Measurements from ENCODE around the gene ANKRA2. TPM values are rescaled to one million over a fixed set of nuclear protein-coding genes. Genes with fewer than 3 reads are reported as not detected.

The ANKRA2 gene
- total RNA-seq, 4 donors from 2014 or later: 19.4 to 56.1 (median 27.6) TPM

DNA sequence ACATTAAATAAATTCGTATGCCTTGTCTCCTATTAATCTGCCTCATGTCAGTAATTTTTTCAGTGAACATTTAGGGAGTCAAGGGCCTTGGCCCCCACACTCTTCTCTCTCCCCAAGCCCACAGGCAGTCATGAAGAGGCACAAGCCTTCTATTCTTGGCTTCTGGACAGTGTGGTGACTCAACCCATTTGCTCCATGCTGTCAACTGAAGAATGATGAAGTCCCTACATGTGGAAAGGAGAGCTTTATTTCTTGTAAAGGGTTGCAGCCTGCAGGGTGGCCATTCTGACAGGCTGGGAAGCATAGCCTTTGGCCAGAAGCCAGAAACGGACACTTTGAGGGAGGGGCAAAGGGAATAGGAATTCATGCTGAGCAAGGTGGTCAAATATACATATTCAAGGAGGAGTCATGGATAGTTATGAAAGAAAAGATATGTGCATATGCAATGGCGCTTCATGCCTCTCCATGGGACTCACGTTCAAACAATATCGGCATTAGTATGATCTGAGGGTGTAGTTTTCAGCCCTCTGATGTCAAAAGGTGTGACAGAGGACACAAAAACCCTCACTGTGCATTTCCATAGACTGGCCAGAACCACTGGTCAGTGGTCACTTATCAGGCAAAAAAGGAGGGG is 31.3 kb downstream of the ANKRA2 start:
- no peak overlapping the region for H3K4me3 ChIP-seq (ENCODE audit: low read depth, poor library complexity, severe bottlenecking)
- intact Hi-C loops (cut with DNase I; ENCODE audit: low total_unique reads): no loop called here
- DNase-seq (ENCODE audit: low spot score in 2 of 2): no peak
- WGBS, 2 donors: 85% methylated on average over 5 of the region's 5 CpGs
- TF ChIP-seq, protein P1, sequence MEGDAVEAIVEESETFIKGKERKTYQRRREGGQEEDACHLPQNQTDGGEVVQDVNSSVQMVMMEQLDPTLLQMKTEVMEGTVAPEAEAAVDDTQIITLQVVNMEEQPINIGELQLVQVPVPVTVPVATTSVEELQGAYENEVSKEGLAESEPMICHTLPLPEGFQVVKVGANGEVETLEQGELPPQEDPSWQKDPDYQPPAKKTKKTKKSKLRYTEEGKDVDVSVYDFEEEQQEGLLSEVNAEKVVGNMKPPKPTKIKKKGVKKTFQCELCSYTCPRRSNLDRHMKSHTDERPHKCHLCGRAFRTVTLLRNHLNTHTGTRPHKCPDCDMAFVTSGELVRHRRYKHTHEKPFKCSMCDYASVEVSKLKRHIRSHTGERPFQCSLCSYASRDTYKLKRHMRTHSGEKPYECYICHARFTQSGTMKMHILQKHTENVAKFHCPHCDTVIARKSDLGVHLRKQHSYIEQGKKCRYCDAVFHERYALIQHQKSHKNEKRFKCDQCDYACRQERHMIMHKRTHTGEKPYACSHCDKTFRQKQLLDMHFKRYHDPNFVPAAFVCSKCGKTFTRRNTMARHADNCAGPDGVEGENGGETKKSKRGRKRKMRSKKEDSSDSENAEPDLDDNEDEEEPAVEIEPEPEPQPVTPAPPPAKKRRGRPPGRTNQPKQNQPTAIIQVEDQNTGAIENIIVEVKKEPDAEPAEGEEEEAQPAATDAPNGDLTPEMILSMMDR (IDR thresholded peaks at IDR 0.05): no peak
- TF ChIP-seq POLR2A (IDR thresholded peaks at IDR 0.05): no peak

DNA sequence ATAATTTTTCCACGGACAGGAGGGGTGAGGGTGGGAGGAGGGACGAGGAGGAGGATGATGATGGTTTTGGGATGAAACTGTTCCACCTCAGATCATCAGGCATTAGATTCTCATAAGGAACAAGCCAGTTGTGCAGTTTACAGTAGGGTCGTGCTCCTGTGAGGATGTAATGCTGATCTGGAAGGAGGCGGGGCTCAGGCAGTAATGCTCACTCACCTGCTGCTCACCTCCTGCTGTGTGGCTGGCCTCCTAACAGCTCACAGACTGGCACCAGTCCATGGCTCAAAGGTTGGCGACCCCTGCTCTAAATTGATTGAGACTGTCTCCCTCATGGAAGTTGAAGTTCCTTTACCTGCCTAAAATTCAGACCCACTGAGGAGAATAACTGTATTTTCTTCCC is 33.2 kb downstream of the ANKRA2 start:
- H3K4me3 ChIP-seq (ENCODE audit: low read depth, poor library complexity, severe bottlenecking): no peak overlapping the region

DNA sequence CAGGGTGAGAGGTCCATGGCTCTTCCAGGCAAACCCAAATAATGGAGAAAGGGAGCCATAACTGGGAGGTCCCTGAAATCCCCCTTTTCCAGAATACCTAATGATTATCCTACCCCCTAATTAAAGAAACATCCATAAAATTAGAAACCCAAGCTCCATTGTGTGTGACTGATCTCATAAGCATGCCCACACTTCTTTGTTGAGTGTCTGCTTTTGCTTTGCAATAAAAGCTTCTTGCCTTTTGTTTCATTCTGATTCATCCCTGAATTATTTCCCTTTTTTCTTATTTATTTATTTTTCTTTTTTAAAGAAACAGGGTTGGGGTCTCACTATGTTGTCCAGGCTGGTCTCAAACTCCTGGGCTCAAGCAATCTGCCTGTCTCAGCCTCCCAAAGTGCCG is 34.1 kb downstream of the ANKRA2 start:
- intact Hi-C loops (cut with DNase I; ENCODE audit: low total_unique reads): no loop called here
- H3K4me3 ChIP-seq (ENCODE audit: low read depth, poor library complexity, severe bottlenecking): no peak overlapping the region
- no peak for TF ChIP-seq POLR2A (IDR thresholded peaks at IDR 0.05)
- TF ChIP-seq, protein P1 (IDR thresholded peaks at IDR 0.05): no peak
- 91 to 93% methylated on average over 1 of the region's 1 CpG for WGBS, 2 donors
- no peak for DNase-seq (ENCODE audit: low spot score in 2 of 2)

More for the DNA sequence above, 33.2 kb downstream of the ANKRA2 start:
- TF ChIP-seq, protein P1 (IDR thresholded peaks at IDR 0.05): no peak
- no peak for TF ChIP-seq POLR2A (IDR thresholded peaks at IDR 0.05)
- WGBS, 2 donors: 75 to 82% methylated on average over 5 of the region's 5 CpGs
- intact Hi-C loops (cut with DNase I; ENCODE audit: low total_unique reads): no loop called here
- no peak for DNase-seq (ENCODE audit: low spot score in 2 of 2)

DNA sequence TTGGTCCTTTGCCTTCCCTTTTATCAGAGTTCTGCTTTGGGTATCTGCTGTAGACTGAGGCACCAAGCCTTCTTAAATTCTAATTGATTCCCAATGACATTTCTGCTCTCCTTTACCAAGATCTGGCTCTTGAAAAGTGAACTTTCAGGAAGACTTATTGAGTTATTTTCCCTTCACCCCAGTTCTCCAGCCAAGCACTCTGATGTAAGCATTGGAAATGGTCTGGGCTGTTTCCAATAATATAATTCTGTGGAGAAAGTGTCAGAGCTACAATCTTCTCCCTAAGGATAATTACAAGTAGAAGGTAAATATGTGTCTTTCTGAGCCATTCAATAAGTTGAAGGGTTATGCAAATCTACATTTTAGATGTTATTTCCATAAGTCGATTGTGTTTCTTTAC is 36.4 kb downstream of the ANKRA2 start:
- WGBS, 2 donors: 89% methylated on average over 1 of the region's 1 CpG
- intact Hi-C loops (cut with DNase I; ENCODE audit: low total_unique reads): no loop called here
- H3K4me3 ChIP-seq (ENCODE audit: low read depth, poor library complexity, severe bottlenecking): no peak overlapping the region
- TF ChIP-seq, protein P1 (IDR thresholded peaks at IDR 0.05): no peak
- no peak for TF ChIP-seq POLR2A (IDR thresholded peaks at IDR 0.05)
- no peak for DNase-seq (ENCODE audit: low spot score in 2 of 2)

DNA sequence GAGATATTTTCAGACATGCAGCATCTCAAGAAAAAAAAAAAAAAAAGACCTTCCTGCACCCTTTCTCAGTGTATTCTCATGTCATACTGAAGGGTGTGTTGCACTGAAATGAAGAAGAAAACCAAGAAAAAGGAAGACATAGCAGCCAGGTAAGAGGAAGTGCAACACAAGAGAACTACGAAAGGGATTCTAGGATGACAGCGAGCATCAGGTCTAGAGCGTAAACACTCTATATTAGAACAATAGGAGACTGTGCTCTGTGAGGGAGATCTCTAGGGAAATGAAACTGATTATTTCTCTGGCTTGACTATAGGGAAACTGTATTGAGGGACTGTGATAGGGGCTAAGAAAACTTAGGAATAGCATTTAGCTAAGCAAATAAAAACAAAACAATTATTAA is 37.2 kb downstream of the ANKRA2 start:
- intact Hi-C loops (cut with DNase I; ENCODE audit: low total_unique reads): no loop called here

More for the DNA sequence above, 37.2 kb downstream of the ANKRA2 start:
- DNase-seq (ENCODE audit: low spot score in 2 of 2): no peak
- WGBS, 2 donors: 73 to 77% methylated on average over 3 of the region's 3 CpGs
- TF ChIP-seq, protein P1 (IDR thresholded peaks at IDR 0.05): no peak
- no peak for TF ChIP-seq POLR2A (IDR thresholded peaks at IDR 0.05)
- no peak overlapping the region for H3K4me3 ChIP-seq (ENCODE audit: low read depth, poor library complexity, severe bottlenecking)
